Astrocyte of the cerebellum (primary cell): ENCODE measurements around the gene GPC5.
A peak's percentile ranks its signal among the peaks of the same experiment; 100 is the strongest.

Experiments used
- DNase-seq: peaks from one replicate; pipeline ENCODE4 v3.0.0-alpha.2; 2011; ENCODE audit warnings: low read depth
- H3K4me3 ChIP-seq: 2 replicates; pipeline ENCODE4 v1.5.1; 2011; ENCODE audit warnings: mild to moderate bottlenecking, low read depth, low read length, moderate library complexity
- in situ Hi-C: cut with HindIII; loops from 2 replicates; pipeline ENCODE4 v1.10.0; 2017; ENCODE audit warnings: low sequenced_read_pairs
- TF ChIP-seq, protein P1 (sequence below): IDR thresholded peaks from 2 replicates; pipeline ENCODE4 v1.5.1; 2012; ENCODE audit warnings: low read length, low read depth, moderate library complexity, mild to moderate bottlenecking; ENCODE audit errors: missing control alignments

GPC5 gene

DNA sequence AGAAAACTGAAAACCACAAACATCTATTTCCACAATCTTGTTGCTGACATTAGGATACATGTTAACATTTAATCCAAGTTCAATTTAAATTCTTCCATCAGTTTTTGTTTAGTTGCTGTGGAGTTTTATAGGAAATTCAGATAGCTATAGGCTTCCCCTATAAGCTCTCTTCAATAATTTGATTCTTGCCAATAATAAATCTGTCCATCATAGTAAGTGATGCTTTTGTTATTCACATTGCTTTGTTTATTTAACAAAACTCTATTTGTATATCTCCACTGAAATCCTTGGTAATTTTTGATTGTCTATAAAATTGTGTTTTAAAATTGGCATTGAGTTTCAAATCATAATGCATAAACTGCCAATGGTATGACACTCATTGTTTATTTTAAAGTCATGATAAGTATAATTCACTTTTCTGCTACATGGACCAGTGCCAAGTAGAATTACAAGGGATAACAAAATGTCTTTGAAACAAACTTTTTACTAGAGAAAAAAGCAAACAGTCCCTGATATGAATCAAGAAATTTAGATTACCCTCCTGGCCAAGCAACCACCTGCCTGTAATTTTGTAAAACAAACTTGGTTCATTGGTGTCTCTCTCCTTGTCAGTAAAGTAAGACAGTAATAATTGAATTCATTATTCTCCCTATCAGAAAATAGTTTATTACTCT, 1250.9 kb downstream of the GPC5 start:
- in situ Hi-C loops = no loop called here
- no peak overlapping the region for H3K4me3 ChIP-seq
- TF ChIP-seq, protein P1, sequence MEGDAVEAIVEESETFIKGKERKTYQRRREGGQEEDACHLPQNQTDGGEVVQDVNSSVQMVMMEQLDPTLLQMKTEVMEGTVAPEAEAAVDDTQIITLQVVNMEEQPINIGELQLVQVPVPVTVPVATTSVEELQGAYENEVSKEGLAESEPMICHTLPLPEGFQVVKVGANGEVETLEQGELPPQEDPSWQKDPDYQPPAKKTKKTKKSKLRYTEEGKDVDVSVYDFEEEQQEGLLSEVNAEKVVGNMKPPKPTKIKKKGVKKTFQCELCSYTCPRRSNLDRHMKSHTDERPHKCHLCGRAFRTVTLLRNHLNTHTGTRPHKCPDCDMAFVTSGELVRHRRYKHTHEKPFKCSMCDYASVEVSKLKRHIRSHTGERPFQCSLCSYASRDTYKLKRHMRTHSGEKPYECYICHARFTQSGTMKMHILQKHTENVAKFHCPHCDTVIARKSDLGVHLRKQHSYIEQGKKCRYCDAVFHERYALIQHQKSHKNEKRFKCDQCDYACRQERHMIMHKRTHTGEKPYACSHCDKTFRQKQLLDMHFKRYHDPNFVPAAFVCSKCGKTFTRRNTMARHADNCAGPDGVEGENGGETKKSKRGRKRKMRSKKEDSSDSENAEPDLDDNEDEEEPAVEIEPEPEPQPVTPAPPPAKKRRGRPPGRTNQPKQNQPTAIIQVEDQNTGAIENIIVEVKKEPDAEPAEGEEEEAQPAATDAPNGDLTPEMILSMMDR = no peak
- no peak for DNase-seq

DNA sequence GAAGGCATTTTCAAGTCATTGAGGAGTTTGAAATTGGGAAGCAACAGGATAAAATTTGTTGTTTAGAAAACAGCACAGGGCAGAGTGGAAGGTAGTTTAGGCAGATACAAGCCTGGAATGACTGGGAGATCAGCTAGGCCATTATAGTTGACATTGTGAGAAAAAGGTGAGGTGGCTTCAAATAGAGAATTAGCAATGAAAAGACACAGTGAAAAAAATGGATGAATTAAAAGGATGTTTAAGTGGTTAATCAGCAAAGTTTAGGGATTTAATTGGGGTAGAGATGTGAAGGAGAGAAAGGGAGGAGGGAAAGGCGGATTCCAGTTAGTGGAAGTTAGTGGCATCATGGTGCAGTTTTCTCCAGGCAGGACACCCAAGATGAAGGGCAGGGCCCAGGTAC, 1257.7 kb downstream of the GPC5 start:
- DNase-seq = no peak
- no peak overlapping the region for H3K4me3 ChIP-seq
- TF ChIP-seq, protein P1 = no peak
- in situ Hi-C loops = no loop called here

DNA sequence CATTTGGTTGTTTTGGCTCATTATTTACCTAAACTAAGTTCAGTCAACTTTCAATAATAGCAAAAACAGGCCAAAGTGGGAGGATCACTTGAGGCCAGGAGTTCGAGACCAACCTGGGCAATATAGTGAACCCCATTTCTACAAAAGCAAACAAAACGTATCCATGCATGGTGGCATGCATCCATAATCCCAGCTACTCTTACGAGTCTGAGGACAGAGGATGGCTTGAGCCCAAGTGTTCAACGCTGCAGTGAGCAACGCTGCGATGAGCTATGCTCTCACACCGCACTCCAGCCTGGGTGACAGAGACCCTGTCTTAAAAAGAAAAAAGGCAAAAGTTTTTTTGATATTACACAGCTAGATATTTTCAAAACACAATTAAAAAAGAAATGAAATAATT, 1258.2 kb downstream of the GPC5 start:
- DNase-seq = no peak
- in situ Hi-C loops = no loop called here
- H3K4me3 ChIP-seq = no peak overlapping the region
- TF ChIP-seq, protein P1 = no peak

DNA sequence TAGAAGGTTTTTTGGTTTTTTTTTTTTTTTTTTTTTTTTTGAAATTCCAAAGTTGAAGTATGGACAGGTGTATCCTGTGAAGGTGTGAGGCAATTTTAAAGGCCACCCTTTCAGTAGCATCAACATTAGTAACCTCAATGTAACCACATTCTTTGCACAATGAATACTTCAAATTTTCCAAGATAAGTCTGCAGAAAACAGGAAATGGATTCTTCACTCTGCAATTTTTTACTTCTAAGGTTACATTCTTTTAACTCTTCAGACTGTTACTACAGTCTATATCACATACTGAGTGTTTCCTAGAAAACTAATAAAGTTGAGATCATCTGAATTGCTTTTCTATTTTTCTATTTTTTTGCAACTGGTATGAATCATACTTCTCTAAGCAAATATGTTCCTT, 1259.1 kb downstream of the GPC5 start:
- TF ChIP-seq, protein P1 = no peak
- H3K4me3 ChIP-seq = no peak overlapping the region
- in situ Hi-C loops = no loop called here
- peak; percentile 6 for DNase-seq

DNA sequence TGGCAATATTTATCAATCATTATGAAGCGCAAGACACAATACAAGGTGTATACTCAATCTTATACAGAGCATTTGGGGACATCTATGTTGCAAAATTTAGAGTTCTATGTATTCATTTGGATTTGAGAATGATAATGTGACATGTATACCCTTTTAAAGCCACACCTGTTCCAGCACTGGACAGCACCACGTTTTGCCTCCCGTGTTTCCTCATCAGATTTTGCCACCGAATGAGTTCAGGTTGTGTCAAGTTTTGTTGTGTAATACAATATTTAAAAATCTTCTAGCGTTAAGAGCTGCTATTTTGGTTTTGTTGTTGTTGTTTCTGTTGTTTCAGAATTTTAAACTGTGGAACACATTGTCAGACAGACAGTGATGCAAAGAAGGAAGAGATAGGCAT, 1259.9 kb downstream of the GPC5 start:
- in situ Hi-C loops = no loop called here
- TF ChIP-seq, protein P1 = no peak
- no peak for DNase-seq
- H3K4me3 ChIP-seq = no peak overlapping the region

DNA sequence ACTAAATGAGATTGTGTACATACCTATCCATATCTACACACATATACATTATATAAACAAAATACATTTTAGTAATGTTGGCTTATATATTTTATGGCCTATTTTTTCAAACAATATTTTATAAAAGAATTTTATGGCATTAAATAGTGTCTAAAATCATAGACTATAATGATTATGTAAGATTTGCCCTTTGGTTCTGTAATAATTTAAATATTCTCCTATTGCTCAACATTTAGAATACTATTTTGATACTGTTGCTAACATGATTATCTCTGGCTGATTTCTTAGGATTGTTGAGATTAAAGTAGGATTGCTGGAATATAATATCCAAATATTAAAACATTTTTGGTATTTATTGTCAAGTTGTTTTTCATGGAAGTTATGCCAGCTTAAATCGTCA, 1263.0 kb downstream of the GPC5 start:
- TF ChIP-seq, protein P1 = no peak
- in situ Hi-C loops = no loop called here
- no peak for DNase-seq
- no peak overlapping the region for H3K4me3 ChIP-seq

DNA sequence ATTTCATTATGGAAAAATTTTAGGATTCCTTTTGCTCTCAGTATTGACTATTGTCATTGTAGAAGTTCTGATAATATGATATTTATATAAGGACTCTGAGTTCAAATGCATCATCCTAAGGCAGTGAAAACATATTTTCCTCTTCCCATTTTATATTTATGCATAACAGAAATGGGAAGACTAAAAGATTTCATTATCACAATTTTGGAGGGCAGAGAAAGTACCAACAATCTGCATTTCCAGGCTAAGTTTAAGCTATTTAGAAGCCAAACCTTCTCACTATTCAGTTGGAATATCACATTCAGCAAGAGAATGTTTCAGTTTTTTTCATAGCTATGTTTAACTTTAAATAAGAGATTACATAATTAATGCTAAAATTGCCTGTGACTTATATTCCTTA, 1269.7 kb downstream of the GPC5 start:
- H3K4me3 ChIP-seq = no peak overlapping the region
- no peak for DNase-seq
- in situ Hi-C loops = no loop called here
- TF ChIP-seq, protein P1 = no peak
